ENCODE results near the gene HNRNPF.

DNA sequence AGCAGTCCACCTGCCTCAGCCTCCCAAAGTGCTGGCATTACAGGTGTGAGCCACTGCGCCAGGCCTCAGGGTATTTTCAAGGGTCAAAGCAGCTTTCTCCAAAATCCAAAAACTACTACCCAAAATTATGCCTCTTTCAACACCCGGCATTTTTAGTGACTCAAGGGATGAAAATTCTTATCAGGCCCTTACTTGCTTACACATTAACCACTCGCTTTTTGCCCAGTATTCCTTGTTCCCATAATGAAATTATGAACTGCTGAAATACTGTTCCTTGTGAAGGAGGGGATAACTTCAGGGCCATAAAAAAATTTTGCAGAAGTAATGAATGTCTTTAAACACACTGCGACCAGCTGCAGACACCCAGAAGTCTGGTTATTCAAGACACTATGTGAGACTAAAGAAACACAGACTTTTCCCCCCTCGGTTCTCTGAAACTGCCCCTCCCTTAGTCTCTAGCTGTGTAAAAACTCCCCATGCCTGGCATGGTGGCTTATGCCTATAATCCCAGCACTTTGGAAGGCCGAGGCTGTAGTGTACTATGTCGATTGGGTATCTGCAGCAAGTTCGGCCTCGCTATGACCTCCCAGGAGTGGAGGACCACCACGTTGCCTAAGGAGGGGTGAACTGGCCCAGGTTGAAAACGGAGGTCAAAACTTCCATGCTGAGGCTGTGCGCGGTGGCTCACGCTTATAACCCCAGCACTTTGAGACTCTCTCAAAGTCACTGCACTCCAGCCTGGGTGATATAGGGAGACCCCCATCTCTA is 25.6 kb downstream of the HNRNPF start:
- no peak for TF ChIP-seq EZH2 (IDR thresholded peaks at IDR 0.05; ENCODE audit: insufficient read depth, poor library complexity, severe bottlenecking)
- no peak for TF ChIP-seq EZH2phosphoT487 (IDR thresholded peaks at IDR 0.05; ENCODE audit: insufficient read depth, low read depth)
